ENCODE results near the gene WNT11.

Gene WNT11

GRCh38 chr11:76217653-76218160 lies 11.4 kb upstream of the WNT11 start:
- DNase-seq, result no peak

- no peak for DNase-seq
These were observed 10.4 kb upstream of the WNT11 start for GRCh38 chr11:76216536-76217325.

GRCh38 chr11:76215941-76216340 lies 9.6 kb upstream of the WNT11 start:
- no peak for DNase-seq

- DNase-seq, result no peak
These were observed 8.8 kb upstream of the WNT11 start for GRCh38 chr11:76214968-76215548.

- no peak for DNase-seq
These were observed 7.9 kb upstream of the WNT11 start for GRCh38 chr11:76214186-76214585.

GRCh38 chr11:76212086-76213035 lies 6.1 kb upstream of the WNT11 start:
- no peak for DNase-seq

- no peak for DNase-seq
These were observed 4.9 kb upstream of the WNT11 start for GRCh38 chr11:76210931-76211851.

GRCh38 chr11:76209973-76210930 lies 4.0 kb upstream of the WNT11 start:
- DNase-seq, result peak in 1 of 2 donors; percentile 47

GRCh38 chr11:76209375-76209972 lies 3.2 kb upstream of the WNT11 start:
- peak in 1 of 2 donors; percentile 21 for DNase-seq

- peak; percentile 71 to 82 for DNase-seq
These were observed 2.4 kb upstream of the WNT11 start for GRCh38 chr11:76208438-76209374.

GRCh38 chr11:76207642-76208401 lies 1.5 kb upstream of the WNT11 start:
- DNase-seq, result peak; percentile 72 to 82

- no peak for DNase-seq
These were observed 300 bp downstream of the WNT11 start for GRCh38 chr11:76206077-76206326.

GRCh38 chr11:76205252-76206076 lies 838 bp downstream of the WNT11 start:
- no peak for DNase-seq

- no peak for DNase-seq
These were observed 2.4 kb downstream of the WNT11 start for GRCh38 chr11:76203937-76204336.

- DNase-seq, result no peak
These were observed 3.0 kb downstream of the WNT11 start for GRCh38 chr11:76203131-76203925.

GRCh38 chr11:76201672-76202412 lies 4.5 kb downstream of the WNT11 start:
- DNase-seq, result no peak

Measured in CD4-positive, alpha-beta T cell treated with Interferon alpha-2 for 1 hour (primary cell).